Astrocyte of the cerebellum (primary cell): ENCODE results near the gene NEXN.

ENCODE experiments used
- DNase-seq: peaks from one replicate; pipeline ENCODE4 v3.0.0-alpha.2; 2011; ENCODE audit warnings: low read depth
- H3K4me3 ChIP-seq: 2 replicates; pipeline ENCODE4 v1.5.1; 2011; ENCODE audit warnings: mild to moderate bottlenecking, low read depth, low read length, moderate library complexity
- CTCF ChIP-seq: IDR thresholded peaks from 2 replicates; pipeline ENCODE4 v1.5.1; 2012; ENCODE audit warnings: low read length, low read depth, moderate library complexity, mild to moderate bottlenecking; ENCODE audit errors: missing control alignments
- in situ Hi-C: cut with HindIII; loops from 2 replicates; pipeline ENCODE4 v1.10.0; 2017; ENCODE audit warnings: low sequenced_read_pairs

The NEXN gene

DNA sequence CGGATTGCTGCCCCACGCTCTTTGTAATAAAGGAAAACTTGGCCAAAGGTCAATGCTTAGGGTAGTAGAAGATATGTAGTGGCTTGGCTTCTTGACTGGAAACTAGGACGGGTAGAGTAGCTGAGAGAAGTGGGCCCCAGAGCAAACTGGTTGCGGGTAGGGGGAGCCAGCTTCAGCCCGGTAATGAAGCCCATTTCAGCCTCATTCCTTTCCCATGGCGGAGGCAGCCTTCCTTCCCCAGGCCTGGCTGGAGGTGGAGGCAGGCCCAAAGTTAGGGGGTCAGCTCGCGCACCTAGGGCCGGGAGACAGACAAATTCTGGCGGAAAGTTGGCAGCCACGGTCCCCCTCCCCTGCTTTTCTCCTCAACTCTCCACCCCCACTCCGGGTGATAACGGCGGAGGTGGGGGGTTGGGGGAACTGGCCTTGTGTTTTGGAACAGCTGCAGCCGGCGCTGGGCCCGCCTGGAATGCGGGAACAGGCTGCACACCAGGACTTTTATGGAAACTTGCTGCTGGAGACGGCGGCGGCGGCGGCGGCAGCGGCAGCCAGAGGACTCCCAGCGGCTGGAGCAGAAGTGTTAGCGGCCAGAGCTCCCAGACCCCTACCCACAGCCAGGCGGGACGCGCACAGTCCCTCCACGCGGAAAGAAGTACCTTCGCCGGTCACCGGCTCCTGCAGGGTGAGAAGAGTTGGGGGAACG, at the start of gene NEXN:
Gene NEXN (plus strand): TSS at position 544 of the 700 bp plus-strand sequence. CDS start 27,483 bp downstream, outside the sequence.
- in situ Hi-C loops, result no loop called here
- DNase-seq, result peak; percentile 73
- peak within 1 kb of the TSS; percentile 92 for H3K4me3 ChIP-seq
- TF ChIP-seq CTCF, result peak; percentile 28

- H3K4me3 ChIP-seq, result no peak overlapping the region
- in situ Hi-C loops, result no loop called here
- DNase-seq, result no peak
- no peak for TF ChIP-seq CTCF
These were observed 46.9 kb upstream of the NEXN start for GRCh38 chr1:77841574-77841973.

- no peak for DNase-seq
- H3K4me3 ChIP-seq, result no peak overlapping the region
- no peak for TF ChIP-seq CTCF
- in situ Hi-C loops, result no loop called here
These were observed 42.5 kb upstream of the NEXN start for GRCh38 chr1:77845951-77846350.

GRCh38 chr1:77846966-77847365, 41.5 kb upstream of the NEXN start:
- no peak for DNase-seq
- H3K4me3 ChIP-seq, result no peak overlapping the region
- TF ChIP-seq CTCF, result no peak
- in situ Hi-C loops, result no loop called here

- no peak for DNase-seq
- TF ChIP-seq CTCF, result no peak
- H3K4me3 ChIP-seq, result no peak overlapping the region
- in situ Hi-C loops, result no loop called here
These were observed 40.8 kb upstream of the NEXN start for GRCh38 chr1:77847621-77848080.

DNA sequence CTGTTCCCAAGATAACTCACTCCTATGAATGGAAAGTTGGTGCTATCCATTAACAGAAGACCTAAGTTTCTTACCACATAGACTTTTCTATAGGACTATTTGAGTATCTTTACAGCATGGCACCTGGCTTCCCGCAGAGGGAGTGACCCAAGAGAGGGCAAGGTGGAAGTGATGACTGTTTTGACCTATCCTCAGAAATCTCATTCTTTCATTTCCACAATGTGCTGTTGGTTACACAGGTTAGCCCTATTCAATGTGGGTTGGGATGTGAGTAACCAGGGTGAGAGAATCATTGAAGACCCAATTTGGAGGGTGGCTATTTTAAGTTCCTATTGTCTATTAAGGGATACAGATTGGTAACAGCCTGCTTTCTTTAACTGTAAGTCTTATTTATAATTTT, 38.3 kb upstream of the NEXN start:
- no peak for DNase-seq
- H3K4me3 ChIP-seq, result no peak overlapping the region
- in situ Hi-C loops, result no loop called here
- TF ChIP-seq CTCF, result no peak

DNA sequence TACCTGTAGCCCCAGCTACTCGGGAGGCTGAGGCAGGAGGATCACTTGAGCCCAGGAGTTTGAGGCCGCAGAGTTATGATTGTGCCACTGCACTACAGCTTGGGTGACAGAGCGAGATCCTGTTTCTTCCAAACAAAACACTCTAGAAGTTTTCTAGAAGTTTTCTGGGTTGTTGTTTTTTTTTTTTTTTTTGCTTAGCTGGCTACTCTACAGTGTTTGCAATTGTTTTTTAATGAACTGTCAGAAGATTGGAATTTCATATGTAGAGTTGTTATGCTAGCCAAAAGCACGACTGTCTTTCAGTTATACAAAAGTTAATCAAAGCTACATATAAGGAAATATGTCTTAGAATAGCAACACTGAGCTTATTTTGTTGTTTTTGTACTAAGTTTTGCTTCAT, 30.9 kb upstream of the NEXN start:
- in situ Hi-C loops, result no loop called here
- no peak overlapping the region for H3K4me3 ChIP-seq
- TF ChIP-seq CTCF, result no peak
- DNase-seq, result no peak
